Stimulated activated CD8-positive, alpha-beta memory T cell treated with anti-CD3 and anti-CD28 coated beads, Interleukin-15, amount 100 ng/mL, for 24 hours (primary cell): Measurements from ENCODE around the gene USP48.
"Not testable (repeated sequence)": the region's sequence is repeated elsewhere in the genome, so short reads cannot be mapped to it uniquely, and the experiment has no call there.

Source experiments
- DNase-seq: peaks from one replicate; pipeline ENCODE4 v3.0.0-alpha.2; 2020; ENCODE audit warnings: low read depth

The USP48 gene, protein sequence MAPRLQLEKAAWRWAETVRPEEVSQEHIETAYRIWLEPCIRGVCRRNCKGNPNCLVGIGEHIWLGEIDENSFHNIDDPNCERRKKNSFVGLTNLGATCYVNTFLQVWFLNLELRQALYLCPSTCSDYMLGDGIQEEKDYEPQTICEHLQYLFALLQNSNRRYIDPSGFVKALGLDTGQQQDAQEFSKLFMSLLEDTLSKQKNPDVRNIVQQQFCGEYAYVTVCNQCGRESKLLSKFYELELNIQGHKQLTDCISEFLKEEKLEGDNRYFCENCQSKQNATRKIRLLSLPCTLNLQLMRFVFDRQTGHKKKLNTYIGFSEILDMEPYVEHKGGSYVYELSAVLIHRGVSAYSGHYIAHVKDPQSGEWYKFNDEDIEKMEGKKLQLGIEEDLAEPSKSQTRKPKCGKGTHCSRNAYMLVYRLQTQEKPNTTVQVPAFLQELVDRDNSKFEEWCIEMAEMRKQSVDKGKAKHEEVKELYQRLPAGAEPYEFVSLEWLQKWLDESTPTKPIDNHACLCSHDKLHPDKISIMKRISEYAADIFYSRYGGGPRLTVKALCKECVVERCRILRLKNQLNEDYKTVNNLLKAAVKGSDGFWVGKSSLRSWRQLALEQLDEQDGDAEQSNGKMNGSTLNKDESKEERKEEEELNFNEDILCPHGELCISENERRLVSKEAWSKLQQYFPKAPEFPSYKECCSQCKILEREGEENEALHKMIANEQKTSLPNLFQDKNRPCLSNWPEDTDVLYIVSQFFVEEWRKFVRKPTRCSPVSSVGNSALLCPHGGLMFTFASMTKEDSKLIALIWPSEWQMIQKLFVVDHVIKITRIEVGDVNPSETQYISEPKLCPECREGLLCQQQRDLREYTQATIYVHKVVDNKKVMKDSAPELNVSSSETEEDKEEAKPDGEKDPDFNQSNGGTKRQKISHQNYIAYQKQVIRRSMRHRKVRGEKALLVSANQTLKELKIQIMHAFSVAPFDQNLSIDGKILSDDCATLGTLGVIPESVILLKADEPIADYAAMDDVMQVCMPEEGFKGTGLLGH

DNA sequence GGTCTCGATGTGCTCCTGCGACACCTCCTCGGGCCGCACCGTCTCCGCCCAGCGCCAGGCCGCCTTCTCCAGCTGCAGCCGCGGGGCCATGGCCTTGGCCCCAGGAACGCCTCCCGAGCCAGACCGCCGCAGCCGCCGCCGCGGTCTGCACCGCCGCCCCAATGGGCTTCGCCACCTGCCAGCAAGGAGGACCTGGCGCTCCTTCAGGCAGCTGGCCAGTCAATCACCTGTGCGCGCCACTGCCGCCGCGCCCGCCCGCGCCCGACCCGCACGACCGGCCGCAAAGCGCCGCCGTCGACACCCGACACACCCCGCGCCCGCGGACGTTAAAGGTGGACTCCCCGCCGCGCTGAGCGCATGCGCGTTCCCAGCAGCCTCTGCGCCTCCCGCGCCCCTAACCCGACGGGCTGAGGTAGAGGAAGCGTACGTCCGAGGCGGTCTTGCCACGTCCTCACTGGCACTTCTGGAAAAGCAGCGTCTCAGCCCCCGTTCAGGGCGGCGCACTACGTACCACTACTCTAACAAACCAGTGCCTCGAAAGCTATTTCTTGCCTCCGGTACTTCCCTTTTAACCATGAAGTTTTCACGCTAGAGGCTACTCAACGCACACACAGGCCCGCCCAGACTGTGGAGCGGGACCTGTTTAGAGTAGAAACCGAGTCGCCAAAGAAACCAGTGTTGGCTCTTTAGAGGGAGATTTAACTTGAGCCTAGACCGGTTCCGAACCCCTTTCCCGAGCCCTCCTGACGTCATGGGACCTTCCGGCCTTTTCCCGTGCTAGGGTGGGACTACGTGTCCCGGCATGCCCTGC is at the start of gene USP48:
USP48 (minus strand) TSS at position 282 of the 811 bp plus-strand sequence; CDS start at position 90, 192 bp downstream.
- peak; percentile 94 for DNase-seq

DNA sequence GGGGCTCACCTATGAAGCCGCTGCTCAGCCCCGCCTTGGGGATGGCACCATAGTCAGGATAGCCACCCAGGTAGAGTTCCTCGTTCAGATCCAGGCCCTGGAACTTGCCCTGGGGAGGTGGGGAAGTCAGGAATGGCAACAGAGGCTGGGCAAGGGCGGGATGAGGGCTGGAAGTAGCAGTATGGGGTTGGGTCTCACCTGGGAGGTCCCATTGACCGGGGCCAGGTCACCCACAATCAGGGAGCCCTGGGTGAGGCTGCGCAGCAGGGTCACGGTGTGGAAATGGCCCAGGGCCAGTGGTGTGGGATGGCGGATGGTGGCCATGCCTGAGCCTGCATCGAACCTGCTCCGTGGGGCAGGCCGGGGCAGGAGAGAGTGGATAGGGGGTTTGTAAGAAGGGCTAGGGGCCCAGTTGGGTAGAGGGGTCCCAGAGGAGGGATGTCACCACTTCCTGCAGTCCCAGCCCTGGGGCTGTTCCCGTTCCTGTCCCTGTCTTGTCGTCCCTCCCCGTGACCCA is 48.6 kb upstream of the USP48 start:
- DNase-seq: no peak

GRCh38 chr1:21830792-21831453 is 48.0 kb upstream of the USP48 start:
- no peak for DNase-seq

DNA sequence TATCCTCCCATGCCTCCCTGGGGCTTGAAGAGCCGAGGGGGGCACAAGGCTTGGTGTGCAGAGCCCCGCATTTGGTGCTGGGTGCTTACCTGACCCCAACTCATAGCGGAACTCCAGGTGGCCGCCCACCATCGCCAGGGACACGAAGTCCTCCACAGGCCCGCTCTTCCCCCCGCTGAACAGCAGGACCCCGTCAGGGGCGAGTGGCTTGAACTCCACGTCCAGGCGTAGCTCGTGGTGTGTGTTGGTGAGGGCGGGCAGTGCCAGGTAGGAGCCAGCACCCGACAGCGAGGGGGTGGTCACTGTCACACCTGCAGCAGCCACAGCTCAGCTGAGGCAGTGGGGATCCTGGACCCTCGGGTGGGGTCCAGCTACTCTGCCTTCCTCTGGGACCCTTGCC is 46.3 kb upstream of the USP48 start:
- no peak for DNase-seq

- no peak for DNase-seq
These were observed 45.7 kb upstream of the USP48 start for GRCh38 chr1:21828506-21829210.

DNA sequence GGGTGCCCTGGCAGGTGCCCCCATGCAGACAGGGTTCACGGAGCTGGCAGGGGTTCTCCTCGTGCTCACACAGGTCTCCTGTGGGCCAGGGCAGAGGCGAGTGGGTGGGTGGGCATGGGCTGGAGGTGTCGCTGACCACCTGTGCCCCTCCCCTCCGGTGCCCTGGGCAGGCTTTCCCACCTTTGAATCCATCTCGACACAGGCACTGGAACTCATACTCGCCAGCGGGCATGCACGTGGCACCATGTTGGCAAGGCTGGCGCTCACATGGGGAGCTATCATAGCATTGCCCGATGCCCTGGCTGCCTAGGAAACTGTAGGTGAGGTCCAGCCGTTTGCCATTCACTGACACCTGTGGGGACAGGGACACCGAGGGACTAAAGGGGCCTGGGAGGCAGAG is 45.1 kb upstream of the USP48 start:
- DNase-seq: no peak

GRCh38 chr1:21827141-21827679 is 44.3 kb upstream of the USP48 start:
- no peak for DNase-seq

DNA sequence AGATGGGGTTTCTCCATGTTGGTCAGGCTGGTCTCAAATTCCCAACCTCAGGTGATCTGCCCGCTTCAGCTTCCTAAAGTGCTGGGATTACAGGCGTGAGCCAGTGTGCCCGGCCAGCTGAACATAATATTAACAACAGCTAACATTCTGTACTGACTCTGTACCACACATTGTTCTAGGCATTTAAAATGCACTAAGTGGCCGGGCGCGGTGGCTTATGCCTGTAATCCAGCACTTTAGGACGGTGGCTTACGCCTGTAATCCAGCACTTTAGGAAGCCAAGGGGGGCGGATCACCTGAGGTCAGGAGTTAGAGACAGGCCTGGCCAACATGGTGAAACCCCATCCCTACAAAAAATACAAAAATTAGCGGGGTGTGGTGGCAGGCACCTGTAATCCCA is 43.7 kb upstream of the USP48 start:
- DNase-seq: not testable (repeated sequence)

- no peak for DNase-seq
These were observed 42.4 kb upstream of the USP48 start for GRCh38 chr1:21825393-21825792.

GRCh38 chr1:21824926-21825325 is 42.0 kb upstream of the USP48 start:
- no peak for DNase-seq

DNA sequence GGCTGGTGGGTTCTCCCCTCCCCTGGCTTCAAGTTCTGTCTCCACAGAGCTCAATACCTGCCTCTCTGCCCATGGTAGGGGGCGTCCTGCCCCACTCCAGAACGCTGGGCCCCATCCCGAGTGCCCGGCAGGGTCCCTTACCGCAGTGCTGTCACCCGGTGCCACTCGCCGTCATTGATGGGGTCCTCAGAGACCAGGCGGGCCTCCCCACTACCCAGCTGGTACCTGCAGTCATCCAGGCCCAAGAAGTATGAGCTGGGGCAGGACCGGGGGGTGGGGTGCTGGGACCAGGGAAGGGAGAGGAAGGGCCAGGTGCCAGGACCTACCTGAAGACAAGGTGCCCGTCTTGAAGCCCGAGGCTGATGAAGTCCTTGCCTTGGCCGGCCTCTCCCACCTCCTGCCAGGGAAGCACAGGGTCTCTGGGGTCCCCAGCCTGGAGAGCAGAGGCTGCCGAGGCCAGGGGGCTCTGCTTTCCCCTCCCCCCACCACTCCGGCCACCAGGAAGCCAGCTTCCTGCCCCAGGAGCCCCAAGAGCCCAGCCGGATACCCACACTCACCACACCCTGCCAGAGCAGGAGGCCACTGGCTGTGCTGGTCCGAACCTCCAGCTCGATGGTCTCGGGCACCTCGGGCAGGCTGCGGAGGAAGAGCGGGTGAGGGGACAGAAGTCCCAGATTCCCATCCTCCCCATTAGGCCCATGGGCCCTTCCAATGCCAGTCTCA is 41.2 kb upstream of the USP48 start:
- DNase-seq: no peak

DNA sequence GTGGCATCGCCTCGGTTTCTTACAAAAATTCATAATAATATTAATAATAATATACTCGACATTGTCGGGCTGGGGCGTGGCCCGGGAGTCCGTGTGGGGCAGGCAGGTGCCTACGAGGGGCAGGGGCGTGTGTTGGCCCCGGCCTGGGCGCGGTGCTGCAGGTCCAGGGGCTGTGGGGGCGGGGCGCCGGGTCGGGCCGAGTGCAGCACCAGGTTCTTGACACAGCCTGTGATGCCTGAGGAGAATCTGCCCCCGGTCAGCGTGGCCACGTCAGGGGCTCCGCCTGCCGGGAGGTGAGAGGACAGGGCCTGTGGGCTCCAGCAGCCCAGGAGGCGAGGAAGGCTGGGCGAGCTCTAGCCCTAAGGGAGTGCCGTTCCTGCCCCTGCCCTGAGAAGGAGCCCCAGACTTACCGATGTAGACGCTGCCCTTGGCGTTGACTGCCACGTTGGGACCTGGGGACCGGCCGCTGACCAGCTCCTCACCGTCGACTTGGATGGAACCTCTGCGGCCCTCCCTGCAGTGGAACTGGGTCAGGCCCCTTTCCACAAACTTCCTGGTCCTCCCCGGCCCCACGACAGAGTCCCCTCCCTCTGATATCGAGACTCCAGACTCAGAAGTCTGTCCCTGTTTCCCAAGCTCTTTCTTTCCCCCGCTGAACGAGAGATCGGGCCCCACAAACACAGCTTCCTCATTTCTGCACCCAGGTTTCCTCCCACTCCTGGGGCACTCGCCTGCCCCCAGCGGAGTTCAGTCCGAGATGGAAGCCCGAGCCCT is 40.4 kb upstream of the USP48 start:
- DNase-seq: no peak

GRCh38 chr1:21822349-21822748 is 39.4 kb upstream of the USP48 start:
- DNase-seq: no peak

- DNase-seq: no peak
These were observed 38.6 kb upstream of the USP48 start for GRCh38 chr1:21821385-21822019.

GRCh38 chr1:21820597-21821232 is 37.8 kb upstream of the USP48 start:
- no peak for DNase-seq

DNA sequence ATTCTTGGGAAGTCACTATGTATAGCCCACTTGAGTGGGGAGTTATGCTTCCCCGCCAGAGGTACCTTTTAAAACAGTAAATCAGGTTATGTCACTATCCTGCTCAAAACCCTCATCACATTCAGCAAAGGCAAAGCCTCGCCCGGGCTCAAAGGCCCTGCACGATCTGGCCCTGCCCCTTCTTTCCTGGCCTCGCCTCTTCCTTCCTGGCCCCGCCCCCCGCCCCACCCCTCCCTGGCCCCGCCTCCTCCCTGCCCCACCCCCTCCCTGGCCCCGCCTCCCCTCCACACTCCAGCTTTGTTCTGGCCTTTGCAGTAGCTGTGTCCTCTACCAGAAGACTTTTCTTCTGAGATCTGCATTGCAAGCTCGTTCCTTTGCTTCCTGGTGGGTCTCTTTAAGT is 35.7 kb upstream of the USP48 start:
- peak; percentile 12 for DNase-seq

DNA sequence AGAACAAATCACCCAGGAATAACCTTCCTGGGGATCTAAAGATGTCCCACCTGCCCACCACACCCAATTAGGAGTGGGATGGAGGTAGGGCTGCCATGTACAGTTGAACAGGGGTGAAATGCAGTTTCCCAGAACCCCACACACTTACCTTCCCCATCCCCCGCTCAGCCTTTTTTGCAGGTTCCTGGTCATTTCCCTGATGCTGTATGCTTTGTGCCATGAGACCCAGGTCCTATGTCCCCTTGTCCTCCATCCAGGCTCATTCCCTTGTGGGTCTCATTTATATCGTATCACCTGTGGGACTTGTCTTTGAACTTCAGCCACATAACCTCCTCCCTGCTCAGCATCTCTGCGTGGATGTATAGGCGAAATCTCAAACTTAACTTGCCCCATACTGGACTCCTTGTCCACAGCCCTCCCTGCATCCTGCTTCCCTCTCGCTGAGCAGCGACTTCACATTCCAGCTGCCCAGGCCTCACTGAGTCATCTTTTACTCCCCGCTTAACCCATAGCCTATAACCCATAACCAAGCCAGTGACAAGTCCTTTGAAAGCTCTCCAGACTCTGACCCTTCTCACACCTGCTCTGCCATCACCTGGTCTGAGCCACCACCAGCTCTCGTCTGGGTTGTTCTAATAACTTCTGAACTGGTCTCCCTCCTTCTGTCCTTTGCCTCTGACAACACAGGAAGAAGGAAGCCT is 33.8 kb upstream of the USP48 start:
- no peak for DNase-seq
